Uterus (tissue), 4 donors: ENCODE data around the gene NDUFA1. TPM values are rescaled to one million over a fixed set of nuclear protein-coding genes. Genes with fewer than 3 reads are reported as not detected.
A peak's percentile ranks its signal among the peaks of the same experiment; 100 is the strongest.
"Not testable (repeated sequence)": the region's sequence is repeated elsewhere in the genome, so short reads cannot be mapped to it uniquely, and the experiment has no call there.

ENCODE experiments used
- DNase-seq, 2 donors: peaks; one replicate each; pipeline ENCODE4 v3.0.0-alpha.2; 2019 to 2020
- H3K27ac ChIP-seq, 2 donors: fragments of 200-600 bp; sonication (generic); 1 replicate in 1 of 2; 2 replicates in 1 of 2; pipeline ENCODE4 v1.5.1; 2016 to 2018
- H3K27me3 ChIP-seq, 2 donors: fragments of 200-600 bp; sonication (generic); one replicate each; pipeline ENCODE4 v1.5.1; 2018 to 2019; ENCODE audit warnings: control low read depth in 1 of 2
- H3K36me3 ChIP-seq, 2 donors: fragments of 200-600 bp; sonication (generic); one replicate each; pipeline ENCODE4 v1.5.1; 2019; ENCODE audit warnings: control low read depth in 1 of 2
- H3K4me1 ChIP-seq, 2 donors: fragments of 200-600 bp; sonication (generic); one replicate each; pipeline ENCODE4 v1.5.1; 2018 to 2019; ENCODE audit warnings: control low read depth in 1 of 2
- H3K4me3 ChIP-seq, 2 donors: fragments of 200-600 bp; sonication (generic); 1 replicate in 1 of 2; 2 replicates in 1 of 2; pipeline ENCODE4 v1.5.1; 2018 to 2019; ENCODE audit warnings: mild to moderate bottlenecking in 1 of 2
- H3K9me3 ChIP-seq, 2 donors: fragments of 200-600 bp; sonication (generic); one replicate each; pipeline ENCODE4 v1.5.1; 2019; ENCODE audit warnings: control low read depth in 1 of 2
- CTCF ChIP-seq, 4 experiments: fragments of 200-600 bp in 2 of 4; fragments of 450-650 bp in 2 of 4; sonication (generic) in 2 of 4; IDR thresholded peaks; one replicate each; pipeline ENCODE4 v1.5.1; 2016 to 2019; ENCODE audit warnings: antibody characterized with exemption in 4 of 4, mild to moderate bottlenecking in 2 of 4, moderate library complexity in 1 of 4
- POLR2A ChIP-seq, 2 donors: fragments of 450-650 bp; IDR thresholded peaks; one replicate each; pipeline ENCODE4 v1.6.1; 2016; ENCODE audit warnings: antibody characterized with exemption in 2 of 2, mild to moderate bottlenecking in 1 of 2, moderate library complexity in 1 of 2
- intact Hi-C: fragments of 100-400 bp; cut with DNase I; formaldehyde crosslinking; loops from one replicate; pipeline ENCODE4 v1.15.1; 2023; ENCODE audit warnings: low total_unique reads
- total RNA-seq, 4 donors: library from RNA; depleted of rRNA in 3 of 4; stranded (reverse); fragments of >200 nt in 3 of 4; gene quantifications; one replicate each; pipeline versions ENCODE4 v1.1.0 to v1.2.4, GENCODE V29; 2014 to 2023
- donor health status: DM: yes; HTN: yes; CAD: no.

The NDUFA1 gene
- total RNA-seq, 4 donors from 2014 or later: 5.1 to 112 (median 33.7) TPM

- DNase-seq: no peak
- Histone ChIP-seq H3K27ac (no peak overlapping the region), H3K36me3 (no peaks in the 10 kb centered on the region), H3K9me3 (no peaks in the 10 kb centered on the region), H3K27me3 (no peaks in the 10 kb centered on the region), H3K4me3 (no peak overlapping the region), H3K4me1 (no peaks in the 10 kb centered on the region)
- no peak for TF ChIP-seq POLR2A (IDR thresholded peaks at IDR 0.05)
- no peak for TF ChIP-seq CTCF (IDR thresholded peaks at IDR 0.05)
- intact Hi-C loops: no loop called here
Measured at GRCh38 chrX:119880076-119880475, 8.4 kb downstream of the NDUFA1 start.

- TF ChIP-seq CTCF (IDR thresholded peaks at IDR 0.05): peak; percentile 27 to 51 (median 35)
- TF ChIP-seq POLR2A (IDR thresholded peaks at IDR 0.05): no peak
- Histone ChIP-seq H3K4me1 (no peaks in the 10 kb centered on the region), H3K9me3 (no peaks in the 10 kb centered on the region), H3K36me3 (no peaks in the 10 kb centered on the region), H3K27me3 (no peaks in the 10 kb centered on the region), H3K4me3 (no peak overlapping the region), H3K27ac (no peak overlapping the region)
- no peak for DNase-seq
- intact Hi-C loops: no loop called here
Measured at GRCh38 chrX:119880552-119881437, 9.2 kb downstream of the NDUFA1 start.

- TF ChIP-seq CTCF (IDR thresholded peaks at IDR 0.05) (no peak), POLR2A (IDR thresholded peaks at IDR 0.05) (no peak)
- no peaks in the 10 kb centered on the region for H3K4me1 ChIP-seq
- intact Hi-C loops: no loop called here
- H3K9me3 ChIP-seq: no peaks in the 10 kb centered on the region
- H3K27me3 ChIP-seq: no peaks in the 10 kb centered on the region
- no peaks in the 10 kb centered on the region for H3K36me3 ChIP-seq
- H3K4me3 ChIP-seq: no peak overlapping the region
- no peak overlapping the region for H3K27ac ChIP-seq
- DNase-seq: no peak
Measured at GRCh38 chrX:119885554-119886428, 14.2 kb downstream of the NDUFA1 start.

GRCh38 chrX:119887721-119888425, 16.2 kb downstream of the NDUFA1 start:
- Histone ChIP-seq H3K9me3 (no peaks in the 10 kb centered on the region), H3K4me3 (peak overlapping the region in 1 of 2 donors; percentile 23), H3K27ac (no peak overlapping the region), H3K27me3 (no peaks in the 10 kb centered on the region), H3K36me3 (no peaks in the 10 kb centered on the region), H3K4me1 (no peaks in the 10 kb centered on the region)
- intact Hi-C loops: no loop called here
- DNase-seq: peak; percentile 24 to 37
- TF ChIP-seq CTCF (IDR thresholded peaks at IDR 0.05): peak in 3 of 4 experiments; percentile 7 to 28 (median 17)
- no peak for TF ChIP-seq POLR2A (IDR thresholded peaks at IDR 0.05)

- H3K4me3 ChIP-seq, H3K27me3 ChIP-seq, DNase-seq, H3K4me1 ChIP-seq, H3K9me3 ChIP-seq, H3K36me3 ChIP-seq, H3K27ac ChIP-seq, intact Hi-C loops: not testable (repeated sequence)
Measured at GRCh38 chrX:119890626-119891025, 19.0 kb downstream of the NDUFA1 start.

- intact Hi-C loops, H3K4me1 ChIP-seq, H3K27ac ChIP-seq: not testable (repeated sequence)
Measured at GRCh38 chrX:119891961-119892692, 20.5 kb downstream of the NDUFA1 start.

More at GRCh38 chrX:119891961-119892692, 20.5 kb downstream of the NDUFA1 start:
- DNase-seq, H3K27me3 ChIP-seq, H3K9me3 ChIP-seq, H3K4me3 ChIP-seq, H3K36me3 ChIP-seq: not testable (repeated sequence)
